GM21825 (cell line): ENCODE data around the gene STX8.
"Not testable (repeated sequence)": the region's sequence is repeated elsewhere in the genome, so short reads cannot be mapped to it uniquely, and the experiment has no call there.

Experiments
- ATAC-seq: cut with Tn5 transposase; IDR thresholded peaks from one replicate; pipeline ENCODE4 v1.9.1; 2021; ENCODE audit warnings: mild to moderate bottlenecking, moderate library complexity; ENCODE audit not compliant: unreplicated experiment

Gene STX8

GRCh38 chr17:9512323-9513168 lies 63.1 kb downstream of the STX8 start:
- no peak for ATAC-seq

GRCh38 chr17:9509236-9509816 lies 66.3 kb downstream of the STX8 start:
- ATAC-seq: no peak

GRCh38 chr17:9499041-9499440 lies 76.6 kb downstream of the STX8 start:
- no peak for ATAC-seq

- ATAC-seq: no peak
These were observed 77.1 kb downstream of the STX8 start for GRCh38 chr17:9498490-9498889.

GRCh38 chr17:9488556-9488955 lies 87.1 kb downstream of the STX8 start:
- ATAC-seq: no peak

- no peak for ATAC-seq
These were observed 88.2 kb downstream of the STX8 start for GRCh38 chr17:9487406-9487805.

- no peak for ATAC-seq
These were observed 90.8 kb downstream of the STX8 start for GRCh38 chr17:9484789-9485188.

- no peak for ATAC-seq
These were observed 95.7 kb downstream of the STX8 start for GRCh38 chr17:9479964-9480363.

GRCh38 chr17:9478889-9479288 lies 96.7 kb downstream of the STX8 start:
- no peak for ATAC-seq

- ATAC-seq: no peak
These were observed 100.4 kb downstream of the STX8 start for GRCh38 chr17:9475101-9475658.

- ATAC-seq: no peak
These were observed 101.9 kb downstream of the STX8 start for GRCh38 chr17:9473711-9474110.

- no peak for ATAC-seq
These were observed 103.1 kb downstream of the STX8 start for GRCh38 chr17:9472541-9472940.

GRCh38 chr17:9472094-9472493 lies 103.5 kb downstream of the STX8 start:
- ATAC-seq: no peak

- ATAC-seq: no peak
These were observed 105.4 kb downstream of the STX8 start for GRCh38 chr17:9470171-9470570.

GRCh38 chr17:9468937-9469336 lies 106.7 kb downstream of the STX8 start:
- no peak for ATAC-seq

GRCh38 chr17:9468532-9468931 lies 107.1 kb downstream of the STX8 start:
- no peak for ATAC-seq

GRCh38 chr17:9467518-9467917 lies 108.1 kb downstream of the STX8 start:
- ATAC-seq: no peak

- no peak for ATAC-seq
These were observed 110.3 kb downstream of the STX8 start for GRCh38 chr17:9465210-9465921.

GRCh38 chr17:9457005-9457404 lies 118.6 kb downstream of the STX8 start:
- ATAC-seq: no peak

GRCh38 chr17:9456330-9456729 lies 119.3 kb downstream of the STX8 start:
- ATAC-seq: no peak

- ATAC-seq: no peak
These were observed 123.7 kb downstream of the STX8 start for GRCh38 chr17:9451934-9452333.

- ATAC-seq: not testable (repeated sequence)
These were observed 128.3 kb downstream of the STX8 start for GRCh38 chr17:9447298-9447697.
